IPS DF 4.7 (cell line): ENCODE measurements around the gene PKIG.
"Not testable (repeated sequence)": the region's sequence is repeated elsewhere in the genome, so short reads cannot be mapped to it uniquely, and the experiment has no call there.

Experiments used
- DNase-seq: peaks from one replicate; pipeline ENCODE4 v3.0.0-alpha.2; 2013; ENCODE audit warnings: low spot score; ENCODE audit errors: extremely low read depth

PKIG gene

GRCh38 chr20:44571362-44571988 lies 10.9 kb upstream of the PKIG start:
- DNase-seq: no peak

GRCh38 chr20:44572551-44573500 lies 9.6 kb upstream of the PKIG start:
- no peak for DNase-seq

GRCh38 chr20:44573501-44573869 lies 8.9 kb upstream of the PKIG start:
- no peak for DNase-seq

- no peak for DNase-seq
Measured at GRCh38 chr20:44574372-44574771, 8.0 kb upstream of the PKIG start.

DNA sequence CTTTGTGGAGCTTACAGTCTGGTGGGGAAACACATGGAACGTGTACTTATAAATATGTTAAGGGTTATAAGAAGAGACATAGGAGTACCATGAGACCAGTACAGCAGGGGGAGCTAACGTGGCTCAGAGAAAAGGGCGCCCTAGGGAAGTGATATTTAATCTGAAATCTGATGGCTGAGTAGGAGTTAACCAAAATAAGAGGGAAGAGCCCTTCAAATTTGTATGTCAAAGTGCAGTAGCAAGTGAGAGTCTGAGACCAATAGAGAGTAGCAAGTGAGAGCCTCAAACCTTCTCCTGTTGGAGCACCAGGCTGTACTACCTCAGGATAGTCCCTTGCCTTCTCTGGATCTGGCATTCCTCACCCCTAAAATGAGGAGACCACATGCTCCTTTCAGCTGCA lies 6.1 kb upstream of the PKIG start:
- no peak for DNase-seq

GRCh38 chr20:44579313-44580081 lies 2.9 kb upstream of the PKIG start:
- no peak for DNase-seq

- DNase-seq: no peak
Measured at GRCh38 chr20:44580581-44581268, 1.7 kb upstream of the PKIG start.

DNA sequence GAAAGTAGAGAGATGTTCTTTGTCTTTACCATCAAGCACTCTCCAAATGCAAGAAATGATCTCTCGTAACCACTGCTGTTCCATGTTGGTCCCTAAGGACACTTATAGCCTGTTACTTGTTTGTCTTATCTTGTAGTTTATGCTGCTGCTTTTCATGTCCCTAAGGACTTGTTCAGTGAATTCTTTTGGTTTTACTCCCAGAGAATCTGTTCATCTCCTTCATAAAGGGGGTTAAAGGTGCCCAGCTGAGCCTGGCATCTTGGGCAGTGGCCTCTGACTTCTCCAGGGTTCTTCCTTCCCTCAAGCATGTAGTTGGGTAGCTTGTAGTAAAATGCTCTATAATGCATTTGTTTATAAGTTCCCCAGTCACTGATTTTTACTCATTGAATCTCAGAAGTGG lies 864 bp upstream of the PKIG start:
- no peak for DNase-seq

DNA sequence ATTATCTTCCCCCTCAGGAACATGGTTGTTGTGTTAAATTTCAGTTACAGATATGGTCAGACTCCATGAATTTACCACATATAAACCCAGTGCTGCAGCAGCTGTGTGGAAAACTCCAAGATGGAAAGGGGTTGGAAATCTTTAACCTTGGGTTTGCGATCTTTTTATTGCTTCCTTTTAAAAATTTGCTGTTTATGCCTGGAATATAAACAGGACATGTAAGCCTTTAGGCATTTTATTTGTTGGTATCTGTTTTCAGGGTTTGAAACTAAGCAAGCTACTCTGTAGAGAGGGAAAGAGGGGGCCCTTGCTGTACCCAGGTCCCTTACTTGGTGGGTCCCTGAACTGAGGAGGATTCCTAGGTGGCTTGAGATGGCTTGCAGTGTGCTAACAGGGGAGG lies 778 bp downstream of the PKIG start:
- no peak for DNase-seq

GRCh38 chr20:44584162-44584561 lies 1.8 kb downstream of the PKIG start:
- DNase-seq: no peak

DNA sequence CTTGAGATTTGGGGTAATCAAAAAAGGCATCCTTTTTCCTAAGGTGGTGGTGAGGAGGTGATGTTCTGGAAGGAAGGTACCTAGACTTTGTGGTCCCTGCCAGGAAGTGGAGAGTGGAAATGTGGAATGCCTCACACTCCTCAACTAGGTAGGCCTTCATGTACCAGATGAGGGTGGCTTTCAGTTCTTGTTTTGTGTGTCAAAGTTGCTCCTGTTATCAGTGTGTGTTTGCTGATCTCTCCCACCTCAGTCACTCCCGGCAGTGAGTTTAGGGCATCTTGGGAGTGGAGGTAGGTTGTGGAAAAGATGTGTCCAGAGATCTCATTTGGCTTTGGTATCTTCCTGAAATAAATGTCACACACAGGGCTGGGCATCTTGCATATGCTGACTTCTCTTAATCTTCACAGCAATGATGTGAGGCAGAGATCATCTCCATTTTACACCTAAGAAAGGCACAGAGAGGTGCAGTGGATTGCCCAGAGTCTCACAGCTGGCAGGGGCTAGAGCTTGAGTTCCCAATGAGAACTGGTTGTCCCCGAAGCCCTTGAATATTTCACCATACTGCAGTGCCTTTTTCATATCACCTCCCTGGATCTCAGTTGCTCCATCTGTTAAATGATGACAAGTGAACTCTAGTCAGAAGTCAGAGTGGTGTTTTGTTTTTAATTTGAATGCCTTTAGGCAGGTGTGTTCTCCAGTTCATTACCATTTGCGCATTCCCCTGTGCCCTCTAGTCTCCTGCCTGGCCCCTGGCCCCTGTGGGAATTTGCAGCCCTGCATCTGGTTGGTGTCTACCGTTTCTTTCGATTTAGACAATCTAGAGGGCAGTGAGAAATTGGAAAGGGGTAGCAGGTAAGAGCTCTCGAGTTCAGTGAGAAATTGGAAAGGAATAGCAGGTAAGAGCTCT lies 2.9 kb downstream of the PKIG start:
- no peak for DNase-seq

GRCh38 chr20:44586289-44586911 lies 4.0 kb downstream of the PKIG start:
- no peak for DNase-seq

- no peak for DNase-seq
Measured at GRCh38 chr20:44587035-44587980, 4.9 kb downstream of the PKIG start.

DNA sequence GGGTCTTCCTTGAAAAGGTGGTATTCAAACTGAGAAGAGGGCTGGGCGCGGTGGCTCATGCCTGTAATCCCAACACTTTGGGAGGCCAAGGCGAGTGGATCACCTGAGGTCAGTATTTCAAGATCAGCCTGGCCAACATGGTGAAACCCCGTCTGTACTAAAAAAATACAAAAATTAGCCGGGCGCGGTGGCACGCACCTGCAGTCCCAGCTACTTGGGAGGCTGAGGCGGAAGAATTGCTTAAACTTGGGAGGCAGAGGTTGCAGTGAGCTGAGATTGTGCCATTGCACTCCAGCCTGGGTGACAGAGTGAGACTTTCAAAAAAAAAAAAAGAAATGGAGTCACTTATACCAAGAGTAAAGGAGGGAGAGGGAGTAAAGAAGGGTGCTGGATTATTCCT lies 5.9 kb downstream of the PKIG start:
- DNase-seq: not testable (repeated sequence)

GRCh38 chr20:44589537-44589936 lies 7.2 kb downstream of the PKIG start:
- no peak for DNase-seq

DNA sequence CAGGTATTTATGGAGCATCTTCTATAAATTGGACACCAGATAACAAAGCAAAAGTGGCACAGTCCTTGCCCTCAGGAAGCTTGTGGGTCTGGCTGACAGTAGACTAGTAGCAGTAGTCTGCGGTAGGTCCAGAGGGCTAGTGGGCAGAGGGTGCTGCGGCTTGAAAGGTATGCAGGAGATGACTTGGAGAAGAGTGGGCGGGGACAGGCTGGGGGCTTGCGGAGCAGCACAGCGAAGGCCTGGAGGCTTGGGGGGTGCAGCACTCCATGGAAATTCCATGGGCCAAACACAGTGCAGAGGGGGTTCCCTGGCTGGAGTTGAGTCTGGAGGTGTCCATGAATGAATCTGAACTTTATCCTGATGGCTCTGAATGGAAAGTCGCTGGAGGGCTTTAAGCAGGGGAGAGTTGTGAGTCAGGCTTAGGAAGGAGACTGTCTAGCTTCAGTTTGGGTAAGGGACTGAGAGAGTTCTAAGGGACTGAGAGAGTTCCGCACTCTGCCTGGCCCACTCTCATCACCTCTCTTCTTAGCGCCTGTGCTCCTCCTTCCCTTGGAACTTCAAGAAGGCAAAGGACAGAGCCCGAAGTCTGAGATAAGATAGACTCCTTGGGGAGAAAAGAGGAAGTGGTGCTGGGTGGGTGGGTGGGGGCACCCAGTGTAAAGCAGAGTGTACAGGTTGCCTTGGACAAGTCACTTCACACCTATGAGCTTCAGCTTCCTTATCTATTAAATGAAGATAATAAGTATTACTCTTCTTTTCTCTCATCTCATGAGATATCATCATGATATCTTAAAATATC lies 8.8 kb downstream of the PKIG start:
- DNase-seq: no peak

- DNase-seq: no peak
Measured at GRCh38 chr20:44592366-44592765, 10.0 kb downstream of the PKIG start.

DNA sequence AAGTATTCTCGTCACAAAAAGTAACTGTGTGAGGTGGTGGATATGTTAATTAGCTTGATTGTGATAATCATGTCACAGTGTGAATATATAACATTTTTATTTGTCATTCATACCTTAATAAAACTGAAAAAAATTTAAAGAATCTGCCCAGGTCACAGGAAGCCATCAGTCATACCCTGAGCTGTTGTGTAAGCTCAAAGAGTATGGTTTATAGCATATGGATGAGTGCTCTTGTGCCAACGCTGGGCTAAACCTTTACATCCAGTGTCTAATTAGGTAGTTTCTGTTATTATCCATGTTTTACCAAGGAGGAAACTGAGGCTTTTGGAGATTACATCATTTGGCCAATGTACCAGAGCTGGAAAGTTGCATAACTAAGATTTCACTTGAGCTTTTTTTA lies 11.4 kb downstream of the PKIG start:
- no peak for DNase-seq
